GM23248 (cell line): ENCODE measurements around the gene PC. TPM values are rescaled to one million over a fixed set of nuclear protein-coding genes. Genes with fewer than 3 reads are reported as not detected.
A peak's percentile ranks its signal among the peaks of the same experiment; 100 is the strongest.

Experiments
- DNase-seq: peaks from one replicate; pipeline ENCODE4 v3.0.0-alpha.2; 2015
- H2AFZ ChIP-seq: fragments of 200-600 bp; sonication (generic); 2 replicates; pipeline ENCODE4 v1.6.1; 2016; ENCODE audit warnings: antibody characterized with exemption
- H3F3A ChIP-seq: fragments of 200-600 bp; sonication (generic); 2 replicates; pipeline ENCODE4 v1.6.1; 2016; ENCODE audit warnings: mild to moderate bottlenecking, antibody characterized with exemption, mixed run types; ENCODE audit not compliant: insufficient read depth
- H3K27ac ChIP-seq: fragments of 200-600 bp; sonication (generic); 2 replicates; pipeline ENCODE4 v1.5.1; 2016; ENCODE audit warnings: mild to moderate bottlenecking
- H3K27me3 ChIP-seq: fragments of 200-600 bp; sonication (generic); replicated peaks from 2 replicates; pipeline ENCODE4 v1.6.1; 2016; ENCODE audit warnings: mild to moderate bottlenecking; ENCODE audit not compliant: insufficient read depth
- H3K36me3 ChIP-seq: fragments of 200-600 bp; sonication (generic); 2 replicates; pipeline ENCODE4 v1.6.1; 2016; ENCODE audit warnings: low read depth, mild to moderate bottlenecking
- H3K4me1 ChIP-seq: fragments of 200-600 bp; sonication (generic); 2 replicates; pipeline ENCODE4 v1.6.1; 2016; ENCODE audit warnings: mild to moderate bottlenecking; ENCODE audit not compliant: insufficient read depth
- H3K4me2 ChIP-seq: fragments of 200-600 bp; sonication (generic); one replicate; pipeline ENCODE4 v1.6.1; 2016; ENCODE audit warnings: mild to moderate bottlenecking; ENCODE audit not compliant: unreplicated experiment
- H3K4me3 ChIP-seq: fragments of 200-600 bp; sonication (generic); 2 replicates; pipeline ENCODE4 v1.5.1; 2016; ENCODE audit warnings: mild to moderate bottlenecking
- H3K79me2 ChIP-seq: fragments of 200-600 bp; sonication (generic); 2 replicates; pipeline ENCODE4 v1.6.1; 2016; ENCODE audit warnings: mild to moderate bottlenecking; ENCODE audit not compliant: insufficient read depth
- H3K9ac ChIP-seq: fragments of 200-600 bp; sonication (generic); 2 replicates; pipeline ENCODE4 v1.6.1; 2016; ENCODE audit warnings: mild to moderate bottlenecking
- H3K9me2 ChIP-seq: fragments of 200-600 bp; sonication (generic); 2 replicates; pipeline ENCODE4 v1.6.1; 2016; ENCODE audit warnings: mixed run types, mild to moderate bottlenecking, moderate library complexity; ENCODE audit not compliant: insufficient read depth
- H3K9me3 ChIP-seq: fragments of 200-600 bp; sonication (generic); one replicate; pipeline ENCODE4 v1.6.1; 2017; ENCODE audit warnings: low read depth
- H4K20me1 ChIP-seq: fragments of 200-600 bp; sonication (generic); 2 replicates; pipeline ENCODE4 v1.6.0; 2016; ENCODE audit not compliant: insufficient read depth
- EZH2 ChIP-seq: fragments of 200-600 bp; sonication (generic); IDR thresholded peaks from 2 replicates; pipeline ENCODE4 v1.6.1; 2018; ENCODE audit warnings: antibody characterized with exemption, mild to moderate bottlenecking; ENCODE audit not compliant: insufficient read depth, poor library complexity, severe bottlenecking
- EZH2phosphoT487 ChIP-seq: fragments of 200-600 bp; sonication (generic); IDR thresholded peaks from 2 replicates; pipeline ENCODE4 v1.6.1; 2018; ENCODE audit warnings: antibody characterized with exemption, moderate library complexity, mild to moderate bottlenecking, low read depth; ENCODE audit not compliant: insufficient read depth
- WGBS, 2 experiments: methylation state at CpG; one replicate each; pipeline ENCODE4 v1.1.6; 2015 to 2017; ENCODE audit warnings: low lambda C conversion rate in 2 of 2, low coverage in 1 of 2; ENCODE audit errors: missing lambda C conversion rate in 2 of 2; 5-methylcytosine and 5-hydroxymethylcytosine counted together
- in situ Hi-C: fragments of 300-500 bp; cut with MboI; formaldehyde crosslinking; loops from 2 replicates; pipeline ENCODE4 v1.15.0; 2020
- polyA plus RNA-seq: library from polyadenylated mRNA; unstranded; fragments of >200 nt; fragmentation: Nextera tagmentation; extraction: Ambion mirVana; gene quantifications from 2 replicates; pipeline ENCODE4 v1.2.1, GENCODE V29; 2016
- total RNA-seq: library from RNA; depleted of rRNA; stranded (reverse); fragments of >200 nt; shearing (Covaris generic); gene quantifications from 2 replicates; pipeline ENCODE4 v1.2.3, GENCODE V29; 2014

Gene PC
- total and polyA plus RNA-seq, 2 experiments from 2014 or later = 16.4 to 16.6 TPM

DNA sequence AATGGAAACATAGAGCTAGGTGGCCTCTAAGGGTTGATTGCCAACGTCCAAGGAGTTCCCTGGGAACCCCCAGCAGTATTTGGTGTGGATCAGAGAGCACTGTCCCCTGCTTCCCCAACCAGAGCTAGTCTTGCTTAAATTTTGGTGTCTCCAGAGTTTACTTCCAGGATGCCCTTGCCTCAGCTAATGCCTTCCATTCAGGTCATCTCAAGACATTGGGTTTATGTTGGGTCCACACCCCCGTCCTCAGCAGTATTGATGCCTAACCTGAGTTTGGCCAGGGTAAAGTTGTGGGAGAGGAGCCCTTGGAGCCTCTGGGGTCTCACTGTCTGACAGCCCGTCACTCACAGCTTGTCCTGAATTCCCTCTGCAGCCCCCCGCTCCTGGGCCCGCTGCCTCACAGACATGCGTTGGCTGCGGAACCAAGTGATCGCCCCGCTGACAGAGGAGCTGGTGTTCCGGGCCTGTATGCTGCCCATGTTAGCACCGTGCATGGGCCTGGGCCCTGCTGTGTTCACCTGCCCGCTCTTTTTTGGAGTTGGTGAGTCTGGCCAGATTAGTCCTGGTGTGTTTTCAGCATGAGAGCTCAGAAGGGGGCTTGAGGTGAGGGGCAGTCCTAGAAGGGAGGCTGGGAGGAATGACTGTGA, 113.6 kb downstream of the PC start:
- peak overlapping the region; percentile 97 for H3K9ac ChIP-seq
- H4K20me1 ChIP-seq = no peaks in the 10 kb centered on the region
- peaks cover 55% of the 10 kb centered on the region for H3K79me2 ChIP-seq
- H3F3A ChIP-seq = no peaks in the 10 kb centered on the region
- no peaks in the 10 kb centered on the region for H3K36me3 ChIP-seq
- peak overlapping the region; percentile 98 for H3K4me3 ChIP-seq
- H3K27me3 ChIP-seq = no peaks in the 10 kb centered on the region
- H3K27ac ChIP-seq = no peak overlapping the region
- TF ChIP-seq EZH2phosphoT487 (no peak), EZH2 (no peak)
- peak overlapping the region; percentile 88 for H3K4me2 ChIP-seq
- no peaks in the 10 kb centered on the region for H3K9me2 ChIP-seq
- DNase-seq = no peak
- H2AFZ ChIP-seq = no peak overlapping the region
- peaks cover 14% of the 10 kb centered on the region; the same call in 1 of the 2 replicates for H3K4me1 ChIP-seq
- in situ Hi-C loops = loop anchor here (25.0 kb wide), 1 partner anchor 257 kb away; the partner anchor contains the start of genes CCDC87 and CCS
- H3K9me3 ChIP-seq = no peaks in the 10 kb centered on the region
- WGBS, 2 experiments = 74 to 75% methylated on average over 12 of the region's 12 CpGs

DNA sequence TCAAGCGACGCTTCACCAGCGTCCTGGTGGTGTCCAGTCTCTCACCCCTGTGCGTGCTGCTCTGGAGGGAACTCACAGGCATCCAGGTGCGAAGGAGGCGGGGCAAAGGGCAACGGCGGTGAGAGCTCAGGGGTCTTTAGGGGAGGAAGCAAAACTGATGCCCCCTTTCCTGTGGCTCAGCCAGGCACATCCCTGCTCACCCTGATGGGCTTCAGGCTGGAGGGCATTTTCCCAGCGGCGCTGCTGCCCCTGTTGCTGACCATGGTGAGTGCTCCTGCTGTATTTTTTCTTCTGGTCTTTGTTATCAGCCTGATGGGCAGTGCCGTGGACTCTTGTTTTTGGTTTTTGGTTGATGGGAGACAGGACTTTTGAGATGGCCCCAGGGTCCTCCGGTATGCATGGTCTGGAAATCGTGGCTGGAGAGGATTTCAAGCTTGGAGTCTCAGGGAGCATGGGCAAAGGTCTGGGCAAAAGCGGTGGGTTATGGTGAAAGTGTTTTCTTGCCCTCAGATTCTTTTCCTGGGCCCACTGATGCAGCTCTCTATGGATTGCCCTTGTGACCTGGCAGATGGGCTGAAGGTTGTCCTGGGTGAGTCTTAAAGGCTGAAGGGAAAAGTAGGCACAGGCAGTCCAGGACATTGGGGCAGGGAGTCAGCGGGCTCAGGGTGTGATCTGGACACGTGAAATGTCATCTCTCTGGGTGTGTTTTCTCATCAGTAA, 114.2 kb downstream of the PC start:
- TF ChIP-seq EZH2phosphoT487 = no peak
- peak overlapping the region; percentile 91 for H3K27ac ChIP-seq
- no peaks in the 10 kb centered on the region for H3K9me3 ChIP-seq
- WGBS, 2 experiments = 11 to 12% methylated on average over 14 to 16 of the region's 16 CpGs
- no peaks in the 10 kb centered on the region for H3K27me3 ChIP-seq
- H3F3A ChIP-seq = no peaks in the 10 kb centered on the region
- peak overlapping the region; percentile 97 for H3K9ac ChIP-seq
- peak overlapping the region; percentile 98 for H3K4me3 ChIP-seq
- no peaks in the 10 kb centered on the region for H3K36me3 ChIP-seq
- peak overlapping the region; percentile 88 for H3K4me2 ChIP-seq
- no peaks in the 10 kb centered on the region for H4K20me1 ChIP-seq
- in situ Hi-C loops = loop anchor here (25.0 kb wide), 1 partner anchor 257 kb away; the partner anchor contains the start of genes CCDC87 and CCS
- no peaks in the 10 kb centered on the region for H3K9me2 ChIP-seq
- peaks cover 55% of the 10 kb centered on the region for H3K79me2 ChIP-seq
- peaks cover 14% of the 10 kb centered on the region; the same call in 1 of the 2 replicates for H3K4me1 ChIP-seq
- peak overlapping the region; percentile 77 for H2AFZ ChIP-seq
- peak; percentile 43 for DNase-seq

DNA sequence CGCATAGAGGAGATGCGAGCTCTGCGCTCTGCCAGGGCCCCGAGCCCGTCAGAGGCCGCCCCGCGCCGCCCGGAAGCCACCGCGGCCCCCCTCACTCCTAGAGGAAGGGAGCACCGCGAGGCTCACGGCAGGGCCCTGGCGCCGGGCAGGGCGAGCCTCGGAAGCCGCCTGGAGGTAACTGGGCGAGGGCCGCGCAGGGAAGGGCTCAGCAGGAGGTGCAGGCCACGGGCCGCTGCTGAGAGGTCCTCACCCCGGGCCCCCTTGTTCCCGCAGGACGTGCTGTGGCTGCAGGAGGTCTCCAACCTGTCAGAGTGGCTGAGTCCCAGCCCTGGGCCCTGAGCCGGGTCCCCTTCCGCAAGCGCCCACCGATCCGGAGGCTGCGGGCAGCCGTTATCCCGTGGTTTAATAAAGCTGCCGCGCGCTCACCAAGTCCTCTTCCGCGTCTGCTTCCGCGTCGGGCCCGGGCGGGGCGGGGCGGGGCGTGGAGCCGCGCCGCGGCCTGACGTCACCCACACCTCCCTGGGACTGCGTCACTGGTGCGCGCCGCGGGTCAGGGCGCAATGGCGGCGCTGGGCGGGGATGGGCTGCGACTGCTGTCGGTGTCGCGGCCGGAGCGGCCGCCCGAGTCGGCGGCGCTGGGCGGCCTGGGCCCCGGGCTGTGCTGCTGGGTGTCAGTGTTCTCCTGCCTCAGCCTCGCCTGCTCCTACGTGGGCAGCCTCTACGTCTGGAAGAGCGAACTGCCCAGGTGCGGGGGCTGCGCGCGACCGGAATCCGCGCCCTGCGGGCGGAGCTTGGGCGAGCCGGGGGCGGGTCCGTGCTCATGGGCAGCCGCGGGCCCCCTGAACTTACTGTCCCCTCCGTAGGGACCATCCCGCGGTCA, 115.0 kb downstream of the PC start, which contains the start of gene RCE1:
Gene RCE1 (plus strand): TSS at position 546 of the 880 bp plus-strand sequence. CDS start 15 bp downstream, at position 561.
- Histone ChIP-seq H3K9me2 (no peaks in the 10 kb centered on the region), H3K9me3 (no peaks in the 10 kb centered on the region), H3K79me2 (peaks cover 55% of the 10 kb centered on the region), H3K27ac (peak within 1 kb of the TSS; percentile 91), H3K4me3 (peak within 1 kb of the TSS; percentile 98), H3F3A (no peaks in the 10 kb centered on the region), H3K4me2 (peak within 1 kb of the TSS; percentile 97), H3K27me3 (no peaks in the 10 kb centered on the region), H3K9ac (peak within 1 kb of the TSS; percentile 97), H3K4me1 (peaks cover 14% of the 10 kb centered on the region; the same call in 1 of the 2 replicates), H4K20me1 (no peaks in the 10 kb centered on the region), H3K36me3 (no peaks in the 10 kb centered on the region), H2AFZ (peak within 1 kb of the TSS; percentile 77)
- no peak for TF ChIP-seq EZH2
- TF ChIP-seq EZH2phosphoT487 = no peak
- peak; percentile 95 for DNase-seq
- 1% methylated on average over 57 to 89 of the region's 98 CpGs for WGBS, 2 experiments
- in situ Hi-C loops = loop anchor here (25.0 kb wide), 1 partner anchor 256 kb away; the partner anchor contains the start of genes CCDC87 and CCS

DNA sequence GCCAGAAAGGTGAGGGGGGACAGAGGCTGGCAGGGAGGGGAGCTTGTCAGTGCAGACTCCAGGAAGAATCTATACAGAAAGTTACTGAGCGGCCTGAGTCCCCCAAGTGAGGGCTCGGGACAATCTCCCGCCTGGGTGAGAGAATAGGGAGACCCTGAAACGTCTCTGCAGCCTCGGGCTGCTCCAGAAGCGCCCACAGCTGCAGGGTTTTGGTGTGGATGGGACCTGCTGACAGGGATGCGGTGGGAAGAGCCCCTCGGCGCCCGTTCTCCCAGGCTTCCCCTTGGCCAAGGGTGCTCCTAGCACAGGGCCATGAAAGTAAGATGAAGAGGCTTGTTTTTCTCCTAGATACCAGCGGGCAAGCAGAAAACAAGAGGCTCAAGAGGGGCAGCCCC, 115.7 kb downstream of the PC start:
- 1 to 2% methylated on average over 11 of the region's 11 CpGs for WGBS, 2 experiments
- peaks cover 55% of the 10 kb centered on the region for H3K79me2 ChIP-seq

More for the DNA sequence above, 115.7 kb downstream of the PC start:
- peak overlapping the region; percentile 97 for H3K9ac ChIP-seq
- H3K9me2 ChIP-seq = no peaks in the 10 kb centered on the region
- H3F3A ChIP-seq = 0 out of 2 replicates have a peak, but pooled peaks cover 4% of the 10 kb centered on the region
- H3K27me3 ChIP-seq = no peaks in the 10 kb centered on the region
- H3K27ac ChIP-seq = peak overlapping the region; percentile 91
- peak overlapping the region; percentile 97 for H3K4me2 ChIP-seq
- no peaks in the 10 kb centered on the region for H3K9me3 ChIP-seq
- no peak for TF ChIP-seq EZH2
- no peak for TF ChIP-seq EZH2phosphoT487
- H4K20me1 ChIP-seq = no peaks in the 10 kb centered on the region
- peak overlapping the region; percentile 98 for H3K4me3 ChIP-seq
- peak overlapping the region; percentile 77; the same call in 1 of the 2 replicates for H2AFZ ChIP-seq
- H3K36me3 ChIP-seq = no peaks in the 10 kb centered on the region
- peaks cover 14% of the 10 kb centered on the region; the same call in 1 of the 2 replicates for H3K4me1 ChIP-seq
- DNase-seq = no peak
- in situ Hi-C loops = loop anchor here (25.0 kb wide), 1 partner anchor 255 kb away; the partner anchor contains the start of genes CCDC87 and CCS
